CD4-positive, alpha-beta T cell treated with Interleukin-1 beta for 1 hour (primary cell): ENCODE data around the gene NXPH3.

Experiments used
- DNase-seq, 2 donors: peaks; one replicate each; pipeline ENCODE4 v3.0.0-alpha.2; 2020 to 2022

The NXPH3 gene

DNA sequence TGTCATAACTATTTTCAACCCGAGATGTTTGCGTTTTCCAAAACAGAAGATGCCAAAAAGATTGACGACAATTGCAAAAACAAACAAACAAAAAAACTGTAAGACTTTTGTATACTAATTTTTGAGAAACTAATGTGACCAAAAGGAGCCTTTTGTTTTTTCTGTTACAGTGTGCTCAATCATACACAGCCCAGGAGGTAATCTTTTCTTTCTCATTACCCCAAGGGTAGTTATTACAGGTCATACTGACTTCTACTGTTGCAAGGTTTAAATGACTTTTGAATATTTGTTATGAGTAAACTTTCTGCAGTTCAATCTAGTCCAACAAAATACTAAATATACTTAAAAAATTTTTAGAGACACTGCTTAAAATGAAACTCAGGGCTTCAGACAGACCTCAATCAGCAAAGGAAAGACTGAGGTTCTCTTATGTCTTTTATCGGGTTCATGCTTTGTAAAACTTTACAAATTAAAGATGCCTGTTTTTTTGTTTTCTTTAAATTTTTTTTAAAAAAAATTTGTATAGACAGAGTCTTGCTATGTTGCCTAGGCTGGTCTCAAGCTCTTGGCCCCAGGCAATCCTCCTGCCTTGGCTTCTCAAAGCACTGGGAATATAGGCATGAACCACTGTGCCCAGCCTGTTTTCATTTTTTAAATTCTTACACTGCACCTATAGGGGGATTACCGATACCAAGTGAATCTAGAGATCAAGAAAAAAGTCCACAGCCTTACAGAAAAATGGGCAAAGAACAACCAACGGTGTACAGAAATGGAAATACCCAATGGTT, 54.6 kb downstream of the NXPH3 start:
- DNase-seq, result no peak

GRCh38 chr17:49631496-49631895, 55.8 kb downstream of the NXPH3 start:
- DNase-seq, result no peak
